CD4-positive, CD25-positive, alpha-beta regulatory T cell (primary cell): ENCODE data around the gene NKAP. TPM values are rescaled to one million over a fixed set of nuclear protein-coding genes. Genes with fewer than 3 reads are reported as not detected.

Source experiments
- ATAC-seq, 2 donors: fragments of 150-1000 bp; cut with Tn5 transposase; one replicate each; pipeline ENCODE4 v1.10.0; 2021; ENCODE audit warnings: low read depth in 2 of 2, moderate number of reproducible peaks in 2 of 2, moderate library complexity in 1 of 2
- DNase-seq, 3 donors: peaks; one replicate each; pipeline versions ENCODE4 v3.0.0 to v3.0.0-alpha.2; 2012 to 2022; ENCODE audit warnings: mixed read lengths in 1 of 3
- H3K27ac ChIP-seq: one replicate; pipeline ENCODE4 v1.7.0; 2013; ENCODE audit warnings: mild to moderate bottlenecking, low read length; ENCODE audit not compliant: insufficient read depth, poor library complexity, severe bottlenecking
- H3K27me3 ChIP-seq: one replicate; pipeline ENCODE4 v1.7.0; 2013; ENCODE audit warnings: low read length; ENCODE audit not compliant: control insufficient read depth, insufficient read depth
- H3K36me3 ChIP-seq: one replicate; pipeline ENCODE4 v1.7.0; 2013; ENCODE audit warnings: mild to moderate bottlenecking, low read length, moderate library complexity; ENCODE audit not compliant: control insufficient read depth, insufficient read depth
- H3K4me1 ChIP-seq: 2 replicates; pipeline ENCODE4 v1.7.0; 2013; ENCODE audit warnings: mild to moderate bottlenecking, low read length; ENCODE audit not compliant: insufficient read depth, control insufficient read depth, poor library complexity, severe bottlenecking
- H3K4me3 ChIP-seq: one replicate; pipeline ENCODE4 v1.7.0; 2013; ENCODE audit warnings: low read depth, mild to moderate bottlenecking, low read length, moderate library complexity
- H3K9me3 ChIP-seq, 2 experiments: 1 replicate in 1 of 2; 2 replicates in 1 of 2; pipeline ENCODE4 v1.7.0; 2013; ENCODE audit warnings: low read length in 2 of 2, mild to moderate bottlenecking in 1 of 2, moderate library complexity in 1 of 2; ENCODE audit not compliant: control insufficient read depth in 2 of 2
- H3K27ac Mint-ChIP-seq, 3 donors: one replicate each; pipeline ENCODE4 v1.8.0; 2020 to 2022; ENCODE audit warnings: mild to moderate bottlenecking in 3 of 3, mixed read lengths in 3 of 3, moderate library complexity in 2 of 3
- H3K27me3 Mint-ChIP-seq: one replicate; pipeline ENCODE4 v1.8.0; 2022; ENCODE audit warnings: mild to moderate bottlenecking, mixed read lengths
- H3K36me3 Mint-ChIP-seq: one replicate; pipeline ENCODE4 v1.8.0; 2020; ENCODE audit warnings: mixed read lengths
- H3K4me1 Mint-ChIP-seq, 4 donors: one replicate each; pipeline ENCODE4 v1.8.0; 2020 to 2022; ENCODE audit warnings: mixed read lengths in 4 of 4, mild to moderate bottlenecking in 1 of 4
- H3K4me3 Mint-ChIP-seq, 4 donors: one replicate each; pipeline ENCODE4 v1.8.0; 2020 to 2022; ENCODE audit warnings: mild to moderate bottlenecking in 4 of 4, mixed read lengths in 4 of 4, moderate library complexity in 3 of 4
- H3K9me3 Mint-ChIP-seq, 7 donors: one replicate each; pipeline ENCODE4 v1.8.0; 2020 to 2022; ENCODE audit warnings: mixed read lengths in 7 of 7, mild to moderate bottlenecking in 3 of 7, moderate library complexity in 2 of 7
- polyA plus RNA-seq, 4 donors: library from polyadenylated mRNA; unstranded; fragments of 300-500 nt; fragmentation: Illumina TruSeq; gene quantifications; one replicate each; pipeline ENCODE4 v1.2.3, GENCODE V29; 2021
- total RNA-seq: library from RNA; stranded (reverse); gene quantifications from one replicate; pipeline ENCODE4 v1.2.3, GENCODE V29; 2022

NKAP gene
- total and polyA plus RNA-seq, 5 donors from 2014 or later, result 2.5 to 13.0 (median 3.8) TPM

- H3K9me3 ChIP-seq, result no peaks in the 10 kb centered on the region
- no peaks in the 10 kb centered on the region for H3K27me3 ChIP-seq
- Mint-ChIP-seq H3K4me1 (peaks cover 0 to 17% (median 10%) of the 10 kb centered on the region in 4 donors), H3K4me3 (no peak overlapping the region), H3K36me3 (no peaks in the 10 kb centered on the region), H3K9me3 (no peaks in the 10 kb centered on the region), H3K27me3 (no peaks in the 10 kb centered on the region), H3K27ac (peak overlapping the region in 1 of 3 donors; percentile 43)
- peaks cover 3% of the 10 kb centered on the region for H3K4me1 ChIP-seq
- peaks cover 5% of the 10 kb centered on the region for H3K36me3 ChIP-seq
- H3K27ac ChIP-seq, result no peak overlapping the region
- no peak for DNase-seq
- no peak for ATAC-seq
- no peak overlapping the region for H3K4me3 ChIP-seq
Observed at GRCh38 chrX:119878740-119879139, 64.8 kb downstream of the NKAP start.

- Mint-ChIP-seq H3K4me3 (peak within 1 kb of the TSS; percentile 95 to 100 (median 97)), H3K36me3 (no peaks in the 10 kb centered on the region), H3K4me1 (peaks cover 0 to 27% (median 9%) of the 10 kb centered on the region in 4 donors), H3K27me3 (peaks cover 9% of the 10 kb centered on the region), H3K9me3 (no peaks in the 10 kb centered on the region), H3K27ac (peak within 1 kb of the TSS; percentile 97 to 99 (median 99))
- DNase-seq, result peak; percentile 78 to 94 (median 89)
- peak; percentile 91 to 93 for ATAC-seq
- H3K4me1 ChIP-seq, result peaks cover 6% of the 10 kb centered on the region
- H3K27me3 ChIP-seq, result no peaks in the 10 kb centered on the region
- peaks cover 5% of the 10 kb centered on the region for H3K36me3 ChIP-seq
- H3K27ac ChIP-seq, result peak within 1 kb of the TSS; percentile 96
- H3K4me3 ChIP-seq, result peak within 1 kb of the TSS; percentile 75
- no peaks in the 10 kb centered on the region for H3K9me3 ChIP-seq
Observed at GRCh38 chrX:119871599-119872395, 71.8 kb downstream of the NKAP start, which contains the start of the genes NDUFA1 and RNF113A. Gene NDUFA1, plus strand, starts transcription at chrX:119871832. Its CDS starts 80 bp downstream, at chrX:119871912. Gene RNF113A, minus strand, starts transcription at chrX:119871733. Its CDS starts 120 bp downstream, at chrX:119871613.

- no peaks in the 10 kb centered on the region for H3K9me3 ChIP-seq
- no peak for DNase-seq
- peaks cover 6% of the 10 kb centered on the region for H3K4me1 ChIP-seq
- H3K27ac ChIP-seq, result peak overlapping the region; percentile 96
- H3K36me3 ChIP-seq, result peaks cover under 1% of the 10 kb centered on the region
- peak overlapping the region; percentile 97 to 99 (median 99) for H3K27ac Mint-ChIP-seq
- H3K9me3 Mint-ChIP-seq, result no peaks in the 10 kb centered on the region
- ATAC-seq, result peak; percentile 33 to 41
- peaks cover 0 to 27% (median 9%) of the 10 kb centered on the region in 4 donors for H3K4me1 Mint-ChIP-seq
- no peaks in the 10 kb centered on the region for H3K36me3 Mint-ChIP-seq
- no peaks in the 10 kb centered on the region for H3K27me3 ChIP-seq
- peak overlapping the region; percentile 75 for H3K4me3 ChIP-seq
- H3K4me3 Mint-ChIP-seq, result peak overlapping the region; percentile 95 to 100 (median 97)
- H3K27me3 Mint-ChIP-seq, result peaks cover 9% of the 10 kb centered on the region
Observed at GRCh38 chrX:119871245-119871598, 72.3 kb downstream of the NKAP start.

Other genes starting within 250 kb of the NKAP start
- gene SOWAHD, start 185.2 kb downstream of the NKAP start, total RNA-seq, result not detected
- under 1 TPM; 0.38 to 0.52 (median 0.46) TPM for gene SOWAHD, start 185.2 kb downstream of the NKAP start, polyA plus RNA-seq
- gene RPL39, start 152.1 kb downstream of the NKAP start, total RNA-seq, result 2,712 TPM
- gene RPL39, start 152.1 kb downstream of the NKAP start, polyA plus RNA-seq, result 1,000 to 10,000 TPM; 3,971 to 5,634 (median 4,678) TPM
- gene UPF3B, start 90.8 kb downstream of the NKAP start, total RNA-seq, result 10.5 TPM
- 1 to 10 TPM; 2.9 to 4.8 (median 3.5) TPM for gene UPF3B, start 90.8 kb downstream of the NKAP start, polyA plus RNA-seq
- 30.7 TPM for gene RNF113A, start 72.0 kb downstream of the NKAP start, total RNA-seq
- 10 to 100 TPM; 59.0 to 85.8 (median 75.4) TPM for gene RNF113A, start 72.0 kb downstream of the NKAP start, polyA plus RNA-seq
- gene NDUFA1, start 71.9 kb downstream of the NKAP start, total RNA-seq, result 56.6 TPM
- 100 to 1,000 TPM; 306 to 456 (median 332) TPM for gene NDUFA1, start 71.9 kb downstream of the NKAP start, polyA plus RNA-seq
- gene AKAP14, start 47.9 kb downstream of the NKAP start, total RNA-seq, result not detected
- gene AKAP14, start 47.9 kb downstream of the NKAP start, polyA plus RNA-seq, result not detected
- not detected for gene RHOXF2B, start 133.9 kb upstream of the NKAP start, total RNA-seq
- under 1 TPM in 1 of 4 donors, not detected in 3; 0.10 TPM for gene RHOXF2B, start 133.9 kb upstream of the NKAP start, polyA plus RNA-seq
- gene RHOXF1, start 172.2 kb upstream of the NKAP start, total RNA-seq, result 4.7 TPM
- gene RHOXF1, start 172.2 kb upstream of the NKAP start, polyA plus RNA-seq, result 1 to 10 TPM in 3 of 4 donors, not detected in 1; 1.8 to 2.8 (median 2.7) TPM
- not detected for gene RHOXF2, start 214.9 kb upstream of the NKAP start, total RNA-seq
- gene RHOXF2, start 214.9 kb upstream of the NKAP start, polyA plus RNA-seq, result under 1 TPM in 1 of 4 donors, not detected in 3; 0.06 TPM